ENCODE data around the gene DNAH5.

GRCh38 chr5:13944560-13945199, at the start of gene DNAH5:
- no peak for TF ChIP-seq CTCF (IDR thresholded peaks at IDR 0.05)
- no peak for TF ChIP-seq EZH2 (IDR thresholded peaks at IDR 0.05; ENCODE audit: borderline replicate concordance, insufficient read depth, low read depth, low read length, poor library complexity, severe bottlenecking)
